Measurements from ENCODE around the gene CEP131.

Gene CEP131

GRCh38 chr17:81222906-81223761, at the start of gene CEP131:
Gene CEP131, minus strand, starts transcription at chr17:81222965. Its CDS starts 2,909 bp downstream, at chr17:81220056.
- ChIA-PET POLR2A (interaction anchor here (0.8 to 1.3 kb wide), 10 partner anchors 10 to 128 kb away, joined by 3 to 23 read pairs (median 4); partner anchors contain the start of genes NDUFAF8 and TEPSIN), CTCF (no interaction called here)
- peak; percentile 100 for DNase-seq (ENCODE audit: extremely low spot score)
- TF ChIP-seq PKNOX1 (IDR thresholded peaks at IDR 0.05): peak; percentile 100
- peak; percentile 94 for TF ChIP-seq L3MBTL2 (conservative IDR thresholded peaks at IDR 0.05)
- no peak for TF ChIP-seq BHLHE40 (IDR thresholded peaks at IDR 0.05; ENCODE audit: borderline replicate concordance)
- no peak for TF ChIP-seq FOXM1 (IDR thresholded peaks at IDR 0.05; ENCODE audit: borderline replicate concordance)

- POLR2A ChIA-PET: interaction anchor here (1.9 kb wide), 1 partner anchor 242 kb away, joined by 4 read pairs; the partner anchor contains the start of gene ACTG1
- CTCF ChIA-PET: no interaction called here
- TF ChIP-seq TARDBP (IDR thresholded peaks at IDR 0.05) (no peak), FOXA1 (IDR thresholded peaks at IDR 0.05) (no peak), HDGF (IDR thresholded peaks at IDR 0.05; ENCODE audit: borderline replicate concordance) (no peak), FOXM1 (IDR thresholded peaks at IDR 0.05; ENCODE audit: borderline replicate concordance) (no peak), ARNT (IDR thresholded peaks at IDR 0.05) (no peak), LEF1 (IDR thresholded peaks at IDR 0.05; ENCODE audit: borderline replicate concordance) (no peak), L3MBTL2 (conservative IDR thresholded peaks at IDR 0.05) (no peak), SUZ12 (IDR thresholded peaks at IDR 0.05) (no peak), NFRKB (IDR thresholded peaks at IDR 0.05) (no peak), FOXK2 (IDR thresholded peaks at IDR 0.05) (no peak), BHLHE40 (IDR thresholded peaks at IDR 0.05; ENCODE audit: borderline replicate concordance) (no peak), ELF4 (IDR thresholded peaks at IDR 0.05) (no peak), ZNF384 (IDR thresholded peaks at IDR 0.05) (no peak), PKNOX1 (IDR thresholded peaks at IDR 0.05) (no peak)
- no peak for DNase-seq (ENCODE audit: extremely low spot score)
These were observed 48.5 kb upstream of the CEP131 start for GRCh38 chr17:81271226-81271625.

- CTCF ChIA-PET: no interaction called here
These were observed 47.5 kb upstream of the CEP131 start for GRCh38 chr17:81270279-81270678.

GRCh38 chr17:81267390-81268067, 44.8 kb upstream of the CEP131 start:
- ChIA-PET CTCF (interaction anchor here (0.9 kb wide), 1 partner anchor 22 kb away, joined by 3 read pairs; no protein-coding TSS in a partner anchor), POLR2A (no interaction called here)
- no peak for TF ChIP-seq FOXA1 (IDR thresholded peaks at IDR 0.05)
- TF ChIP-seq SP1 (IDR thresholded peaks at IDR 0.05): no peak
- no peak for TF ChIP-seq TARDBP (IDR thresholded peaks at IDR 0.05)
- TF ChIP-seq FOXK2 (IDR thresholded peaks at IDR 0.05): no peak
- TF ChIP-seq HDGF (IDR thresholded peaks at IDR 0.05; ENCODE audit: borderline replicate concordance): no peak
- TF ChIP-seq LEF1 (IDR thresholded peaks at IDR 0.05; ENCODE audit: borderline replicate concordance): no peak
- TF ChIP-seq CTBP1 (IDR thresholded peaks at IDR 0.05; ENCODE audit: borderline replicate concordance): no peak
- no peak for TF ChIP-seq SUZ12 (IDR thresholded peaks at IDR 0.05)
- TF ChIP-seq ARNT (IDR thresholded peaks at IDR 0.05): no peak
- no peak for TF ChIP-seq L3MBTL2 (conservative IDR thresholded peaks at IDR 0.05)
- no peak for DNase-seq (ENCODE audit: extremely low spot score)

More at GRCh38 chr17:81270279-81270678, 47.5 kb upstream of the CEP131 start:
- no peak for TF ChIP-seq TARDBP (IDR thresholded peaks at IDR 0.05)
- no peak for TF ChIP-seq ARNT (IDR thresholded peaks at IDR 0.05)
- TF ChIP-seq ELF4 (IDR thresholded peaks at IDR 0.05): no peak
- no peak for TF ChIP-seq BHLHE40 (IDR thresholded peaks at IDR 0.05; ENCODE audit: borderline replicate concordance)
- no peak for TF ChIP-seq FOXM1 (IDR thresholded peaks at IDR 0.05; ENCODE audit: borderline replicate concordance)
- no peak for TF ChIP-seq LEF1 (IDR thresholded peaks at IDR 0.05; ENCODE audit: borderline replicate concordance)
- no peak for TF ChIP-seq PKNOX1 (IDR thresholded peaks at IDR 0.05)
- TF ChIP-seq ZNF384 (IDR thresholded peaks at IDR 0.05): no peak
- no peak for TF ChIP-seq L3MBTL2 (conservative IDR thresholded peaks at IDR 0.05)
- no peak for TF ChIP-seq HDGF (IDR thresholded peaks at IDR 0.05; ENCODE audit: borderline replicate concordance)
- TF ChIP-seq CTBP1 (IDR thresholded peaks at IDR 0.05; ENCODE audit: borderline replicate concordance): no peak
- TF ChIP-seq NFRKB (IDR thresholded peaks at IDR 0.05): no peak
- TF ChIP-seq FOXK2 (IDR thresholded peaks at IDR 0.05): no peak
- no peak for TF ChIP-seq SUZ12 (IDR thresholded peaks at IDR 0.05)
- TF ChIP-seq FOXA1 (IDR thresholded peaks at IDR 0.05): no peak
- TF ChIP-seq SP1 (IDR thresholded peaks at IDR 0.05): no peak
- DNase-seq (ENCODE audit: extremely low spot score): no peak
- POLR2A ChIA-PET: interaction anchor here (1.9 kb wide), 1 partner anchor 242 kb away, joined by 4 read pairs; the partner anchor contains the start of gene ACTG1

GRCh38 chr17:81265576-81265975, 42.8 kb upstream of the CEP131 start:
- CTCF ChIA-PET: no interaction called here
- DNase-seq (ENCODE audit: extremely low spot score): no peak
- POLR2A ChIA-PET: interaction anchor here (1.0 kb wide), 1 partner anchor 9 kb away, joined by 3 read pairs; no protein-coding TSS in a partner anchor
- TF ChIP-seq ZNF384 (IDR thresholded peaks at IDR 0.05) (no peak), LEF1 (IDR thresholded peaks at IDR 0.05; ENCODE audit: borderline replicate concordance) (no peak), ARNT (IDR thresholded peaks at IDR 0.05) (no peak), TARDBP (IDR thresholded peaks at IDR 0.05) (no peak), SUZ12 (IDR thresholded peaks at IDR 0.05) (no peak)
